Measurements from ENCODE around the gene FSHR. TPM values are rescaled to one million over a fixed set of nuclear protein-coding genes. Genes with fewer than 3 reads are reported as not detected.

The FSHR gene
- total and polyA plus RNA-seq, 2 of the 8 experiments (the other 6 are each of a cell fraction or from before 2014, with no cell fraction given): not detected

GRCh38 chr2:49123600-49123999, 30.7 kb downstream of the FSHR start:
- FAIRE-seq: no peak
- Histone ChIP-seq H3K18ac (ENCODE audit: extremely low read depth, low read length) (no peak overlapping the region), H4K20me1 (replicated peaks in 1 of 2; ENCODE audit: control insufficient read depth in 1 of 2, insufficient read depth in 2 of 2, low read length in 2 of 2) (no peaks in the 10 kb centered on the region), H3K4me2 (ENCODE audit: insufficient read depth in 1 of 2, low read depth in 2 of 2, low read length in 2 of 2) (no peak overlapping the region), H3K9ac (replicated peaks in 1 of 4; ENCODE audit: extremely low read depth in 1 of 4, low read depth in 3 of 4, low read length in 3 of 4) (no peak overlapping the region), H2BK5ac (ENCODE audit: low read depth, low read length) (no peak overlapping the region), H2AK5ac (ENCODE audit: low read depth, low read length) (no peak overlapping the region), H3K14ac (ENCODE audit: insufficient read length) (no peak overlapping the region), H3K27ac (ENCODE audit: low read depth, low read length) (no peak overlapping the region), H2BK15ac (ENCODE audit: low read length) (no peak overlapping the region), H3K79me1 (ENCODE audit: low read depth, low read length) (no peaks in the 10 kb centered on the region), H2BK20ac (ENCODE audit: low read length) (no peak overlapping the region), H3K79me2 (ENCODE audit: control insufficient read depth in 1 of 2, insufficient read depth in 2 of 2, low read length in 2 of 2) (no peaks in the 10 kb centered on the region), H3K36me3 (ENCODE audit: control insufficient read depth in 2 of 4, insufficient read depth in 4 of 4, low read length in 3 of 4) (no peaks in the 10 kb centered on the region), H3K4ac (replicated peaks; ENCODE audit: insufficient read length, low read depth, low read length) (no peak overlapping the region), H3K4me1 (replicated peaks in 1 of 4; ENCODE audit: control insufficient read depth in 3 of 4, insufficient read depth in 4 of 4, low read length in 3 of 4) (no peaks in the 10 kb centered on the region), H3K9me3 (ENCODE audit: insufficient read depth in 2 of 2, low read depth in 1 of 2, low read length in 1 of 2) (no peaks in the 10 kb centered on the region), H3K27me3 (replicated peaks in 1 of 4; ENCODE audit: control insufficient read depth in 3 of 4, extremely low read depth in 1 of 4, insufficient read depth in 3 of 4, low read length in 3 of 4) (no peaks in the 10 kb centered on the region), H3K56ac (replicated peaks; ENCODE audit: insufficient read length, low read depth, low read length) (no peak overlapping the region), H4K8ac (ENCODE audit: extremely low read depth, insufficient read depth, low read length) (no peak overlapping the region), H3K23ac (ENCODE audit: insufficient read length) (no peak overlapping the region), H4K5ac (ENCODE audit: insufficient read length, low read depth, low read length) (no peak overlapping the region), H2AFZ (ENCODE audit: low read length) (no peak overlapping the region), H4K91ac (replicated peaks; ENCODE audit: insufficient read length, low read length) (no peak overlapping the region), H2BK120ac (replicated peaks; ENCODE audit: low read depth, low read length) (no peak overlapping the region), H3K4me3 (ENCODE audit: extremely low read depth in 1 of 4, insufficient read depth in 2 of 4, low read depth in 3 of 4, low read length in 4 of 4) (no peak overlapping the region), H2BK12ac (ENCODE audit: low read depth, low read length) (no peak overlapping the region), H3K23me2 (ENCODE audit: low read depth, low read length) (no peaks in the 10 kb centered on the region)
- POLR2A ChIA-PET (ENCODE audit: partially characterized antibody): no interaction called here
- whole genome bisulfite sequencing, 2 experiments (ENCODE audit: extremely low coverage in 1 of 2, insufficient coverage in 1 of 2, insufficient read length in 1 of 2, insufficient replicate concordance in 2 of 2, low coverage in 1 of 2, low lambda C conversion rate in 2 of 2, missing lambda C conversion rate in 1 of 2): 50% methylated on average over 1 of the region's 1 CpG; no CpG with 5 or more reads in 1 of the 2 experiments
- CTCF ChIA-PET (ENCODE audit: partially characterized antibody): interaction anchor here (0.6 kb wide), 1 partner anchor 1181 kb away, joined by 4 read pairs; no protein-coding TSS in a partner anchor
- TF ChIP-seq RNF2 (IDR thresholded peaks at IDR 0.05; ENCODE audit: borderline replicate concordance, low read depth, low read length, missing control alignments, poor library complexity, severe bottlenecking) (no peak), HDAC6 (IDR thresholded peaks at IDR 0.05; ENCODE audit: low read depth, low read length) (no peak), CTCF (IDR thresholded peaks at IDR 0.05; ENCODE audit: control extremely low read depth in 1 of 3, insufficient read depth in 1 of 3, low read depth in 1 of 3, low read length in 3 of 3) (no peak)
- DNase-seq (ENCODE audit: low read depth in 1 of 2, low spot score in 2 of 2): no peak
